Heart left ventricle (tissue), 13 donors: ENCODE data around the gene CYSTM1.

ENCODE experiments used
- POLR2A ChIP-seq, 2 donors: fragments of 450-650 bp; IDR thresholded peaks; one replicate each; pipeline ENCODE4 v1.6.1; 2017; ENCODE audit warnings: antibody characterized with exemption in 2 of 2, mild to moderate bottlenecking in 2 of 2, moderate library complexity in 2 of 2
- TF ChIP-seq, protein P1 (sequence below), 12 donors: fragments of 200-600 bp; sonication (generic) in 4 of 12; IDR thresholded peaks; one replicate each; pipeline versions ENCODE4 v1.5.0 to v1.8.0; 2018 to 2022; ENCODE audit warnings: antibody characterized with exemption in 12 of 12, mild to moderate bottlenecking in 5 of 12
- donor health status: ischemic (EF 13 %, LVEDD 7.1; RV severe dilation, severe dysfunction).
- donor health status: DM: no; HTN: yes; CAD: no.
- donor health status: DM: no; HTN: no; CAD: no.
- donor health status: ischemic (EF 25% LVEDD 6.9; RV normal size, moderate dysfunction).
- donor health status: ischemic (EF 25% LVEDD 5.7; RV mildly dilated, moderate dysfunction).
- donor health status: ischemic (EF 35%, LVEDD 5.7; RV mildly dilated, moderate dysfunction).
- donor health status: nonischemic (EF 11% LVEDD 7.7; RV severe dilation, severe dysfunction).
- donor health status: DM: yes; HTN: yes; CAD: no.
- donor health status: PGD.
- donor health status: ischemic (EF 29% LVEDD 5.4; RV normal size, mild dysfunction).
- donor health status: nonischemic (EF 23%, LVEDD 6.1; RV moderate dilation, normal function).

DNA sequence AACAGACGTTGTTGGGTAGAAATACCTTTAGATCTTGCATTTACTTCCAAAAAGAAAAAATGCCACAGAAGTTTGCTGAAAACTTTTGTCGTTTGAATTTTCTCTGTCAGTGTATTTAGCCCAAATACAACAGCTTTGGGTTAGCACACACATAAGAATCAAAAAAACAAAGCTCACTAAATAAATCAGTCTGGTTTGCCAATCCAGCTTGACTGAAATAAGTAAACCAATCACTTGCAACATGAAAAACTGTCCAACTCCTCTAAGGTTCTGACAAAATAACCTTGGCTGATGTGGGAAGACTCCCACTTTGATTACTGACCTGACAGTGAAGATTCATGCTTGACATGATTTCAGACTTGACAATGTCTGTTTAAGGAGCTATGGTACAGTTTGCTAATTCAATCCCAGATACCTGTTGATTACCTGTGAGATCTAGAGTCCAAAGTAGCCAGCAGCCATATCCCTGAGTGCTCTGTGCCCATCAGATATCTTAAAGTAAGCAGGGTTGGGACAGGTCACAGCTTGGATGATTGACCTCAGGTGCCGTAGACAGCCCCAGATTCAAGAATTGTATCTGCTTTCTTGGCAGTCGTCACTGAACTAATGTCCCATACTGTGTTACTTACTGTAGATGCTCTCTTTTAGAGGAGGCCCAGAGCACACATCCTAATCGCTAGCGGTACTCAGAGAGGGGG lies 48.5 kb upstream of the CYSTM1 start:
- TF ChIP-seq POLR2A (IDR thresholded peaks at IDR 0.05): no peak
- TF ChIP-seq, protein P1, sequence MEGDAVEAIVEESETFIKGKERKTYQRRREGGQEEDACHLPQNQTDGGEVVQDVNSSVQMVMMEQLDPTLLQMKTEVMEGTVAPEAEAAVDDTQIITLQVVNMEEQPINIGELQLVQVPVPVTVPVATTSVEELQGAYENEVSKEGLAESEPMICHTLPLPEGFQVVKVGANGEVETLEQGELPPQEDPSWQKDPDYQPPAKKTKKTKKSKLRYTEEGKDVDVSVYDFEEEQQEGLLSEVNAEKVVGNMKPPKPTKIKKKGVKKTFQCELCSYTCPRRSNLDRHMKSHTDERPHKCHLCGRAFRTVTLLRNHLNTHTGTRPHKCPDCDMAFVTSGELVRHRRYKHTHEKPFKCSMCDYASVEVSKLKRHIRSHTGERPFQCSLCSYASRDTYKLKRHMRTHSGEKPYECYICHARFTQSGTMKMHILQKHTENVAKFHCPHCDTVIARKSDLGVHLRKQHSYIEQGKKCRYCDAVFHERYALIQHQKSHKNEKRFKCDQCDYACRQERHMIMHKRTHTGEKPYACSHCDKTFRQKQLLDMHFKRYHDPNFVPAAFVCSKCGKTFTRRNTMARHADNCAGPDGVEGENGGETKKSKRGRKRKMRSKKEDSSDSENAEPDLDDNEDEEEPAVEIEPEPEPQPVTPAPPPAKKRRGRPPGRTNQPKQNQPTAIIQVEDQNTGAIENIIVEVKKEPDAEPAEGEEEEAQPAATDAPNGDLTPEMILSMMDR (IDR thresholded peaks at IDR 0.05): no peak
